ENCODE results near the gene ELAC2. TPM values are rescaled to one million over a fixed set of nuclear protein-coding genes. Genes with fewer than 3 reads are reported as not detected.

The ELAC2 gene
- total RNA-seq, 1 experiment from 2014 or later: 62.7 TPM

DNA sequence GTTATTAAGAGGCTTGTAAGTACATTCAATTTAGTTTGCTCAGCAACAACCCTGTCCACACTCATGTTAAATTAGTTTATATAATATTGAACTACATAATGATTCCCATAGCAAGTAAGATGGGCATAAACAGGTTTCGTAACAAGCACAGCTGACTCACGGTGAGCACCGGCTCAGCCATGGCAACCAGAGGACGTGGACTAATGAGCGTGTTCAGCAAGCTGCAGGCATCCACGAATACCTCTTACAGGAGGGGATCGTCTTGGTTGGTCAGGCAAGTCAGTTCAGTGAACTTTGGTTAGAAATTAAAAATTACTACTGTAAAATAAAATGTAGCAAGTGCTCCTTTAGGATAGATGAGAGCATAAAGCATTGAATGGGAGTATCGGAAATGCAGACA is 58.4 kb downstream of the ELAC2 start:
- BruUV-seq (replicated peaks): no TSS peak
- no peaks in the 10 kb centered on the region for H3K4me1 ChIP-seq (replicated peaks; ENCODE audit: insufficient read depth)
- H3F3A ChIP-seq (ENCODE audit: insufficient read depth, low read depth): no peaks in the 10 kb centered on the region
- peaks cover 84% of the 10 kb centered on the region for H3K27me3 ChIP-seq (ENCODE audit: insufficient read depth, low read depth)
- H3K9me2 ChIP-seq (ENCODE audit: insufficient read depth): no peaks in the 10 kb centered on the region
- H3K4me2 ChIP-seq: no peak overlapping the region
- no peak for DNase-seq
- H3K9me3 ChIP-seq (ENCODE audit: insufficient read depth, low read depth): no peaks in the 10 kb centered on the region
- H2AFZ ChIP-seq: no peak overlapping the region
- no peak overlapping the region for H3K27ac ChIP-seq
- no peaks in the 10 kb centered on the region for H3K36me3 ChIP-seq (ENCODE audit: low read depth)
- ChIA-PET CTCF (no interaction called here), POLR2A (ENCODE audit: unreplicated experiment) (no interaction called here)
- no peaks in the 10 kb centered on the region for H4K20me1 ChIP-seq (ENCODE audit: insufficient read depth)
- intact Hi-C loops (cut with micrococcal nuclease; ENCODE audit: unreplicated experiment): no loop called here
- no peak overlapping the region for H3K4me3 ChIP-seq
- no peaks in the 10 kb centered on the region for H3K79me2 ChIP-seq (ENCODE audit: low read depth)
- TF ChIP-seq EZH2 (IDR thresholded peaks at IDR 0.05; ENCODE audit: low read depth): no peak
- TF ChIP-seq, protein P1, sequence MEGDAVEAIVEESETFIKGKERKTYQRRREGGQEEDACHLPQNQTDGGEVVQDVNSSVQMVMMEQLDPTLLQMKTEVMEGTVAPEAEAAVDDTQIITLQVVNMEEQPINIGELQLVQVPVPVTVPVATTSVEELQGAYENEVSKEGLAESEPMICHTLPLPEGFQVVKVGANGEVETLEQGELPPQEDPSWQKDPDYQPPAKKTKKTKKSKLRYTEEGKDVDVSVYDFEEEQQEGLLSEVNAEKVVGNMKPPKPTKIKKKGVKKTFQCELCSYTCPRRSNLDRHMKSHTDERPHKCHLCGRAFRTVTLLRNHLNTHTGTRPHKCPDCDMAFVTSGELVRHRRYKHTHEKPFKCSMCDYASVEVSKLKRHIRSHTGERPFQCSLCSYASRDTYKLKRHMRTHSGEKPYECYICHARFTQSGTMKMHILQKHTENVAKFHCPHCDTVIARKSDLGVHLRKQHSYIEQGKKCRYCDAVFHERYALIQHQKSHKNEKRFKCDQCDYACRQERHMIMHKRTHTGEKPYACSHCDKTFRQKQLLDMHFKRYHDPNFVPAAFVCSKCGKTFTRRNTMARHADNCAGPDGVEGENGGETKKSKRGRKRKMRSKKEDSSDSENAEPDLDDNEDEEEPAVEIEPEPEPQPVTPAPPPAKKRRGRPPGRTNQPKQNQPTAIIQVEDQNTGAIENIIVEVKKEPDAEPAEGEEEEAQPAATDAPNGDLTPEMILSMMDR (conservative IDR thresholded peaks at IDR 0.05): no peak

DNA sequence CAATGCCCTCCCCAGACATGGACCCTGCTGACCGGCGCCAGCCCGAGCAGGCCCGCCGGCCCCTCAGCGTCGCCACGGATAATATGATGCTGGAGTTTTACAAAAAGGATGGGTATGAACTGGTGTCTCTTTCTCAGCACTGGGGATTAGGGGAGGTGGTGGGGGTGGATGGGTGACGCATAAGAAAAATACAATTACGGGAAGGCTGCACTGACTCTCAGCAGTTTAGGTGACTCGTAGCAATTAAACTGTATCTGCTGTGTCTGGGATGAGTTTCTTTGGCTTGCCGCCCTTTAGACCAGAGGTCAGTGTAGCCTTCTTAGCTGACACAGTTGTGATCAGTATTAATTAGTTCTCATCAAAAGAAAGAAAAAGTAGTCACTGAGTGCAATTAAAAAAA is 59.0 kb downstream of the ELAC2 start:
- Histone ChIP-seq H3F3A (ENCODE audit: insufficient read depth, low read depth) (no peaks in the 10 kb centered on the region), H3K27ac (no peak overlapping the region), H3K27me3 (ENCODE audit: insufficient read depth, low read depth) (peaks cover 84% of the 10 kb centered on the region), H3K79me2 (ENCODE audit: low read depth) (no peaks in the 10 kb centered on the region), H3K9me2 (ENCODE audit: insufficient read depth) (no peaks in the 10 kb centered on the region), H3K4me1 (replicated peaks; ENCODE audit: insufficient read depth) (no peaks in the 10 kb centered on the region), H3K36me3 (ENCODE audit: low read depth) (no peaks in the 10 kb centered on the region), H3K4me3 (no peak overlapping the region), H4K20me1 (ENCODE audit: insufficient read depth) (no peaks in the 10 kb centered on the region), H2AFZ (no peak overlapping the region), H3K9me3 (ENCODE audit: insufficient read depth, low read depth) (no peaks in the 10 kb centered on the region), H3K4me2 (no peak overlapping the region)
- ChIA-PET CTCF (no interaction called here), POLR2A (ENCODE audit: unreplicated experiment) (no interaction called here)
- no peak for DNase-seq
- intact Hi-C loops (cut with micrococcal nuclease; ENCODE audit: unreplicated experiment): no loop called here
- TF ChIP-seq, protein P1 (conservative IDR thresholded peaks at IDR 0.05): no peak
- TF ChIP-seq EZH2 (IDR thresholded peaks at IDR 0.05; ENCODE audit: low read depth): no peak
- BruUV-seq (replicated peaks): no TSS peak

DNA sequence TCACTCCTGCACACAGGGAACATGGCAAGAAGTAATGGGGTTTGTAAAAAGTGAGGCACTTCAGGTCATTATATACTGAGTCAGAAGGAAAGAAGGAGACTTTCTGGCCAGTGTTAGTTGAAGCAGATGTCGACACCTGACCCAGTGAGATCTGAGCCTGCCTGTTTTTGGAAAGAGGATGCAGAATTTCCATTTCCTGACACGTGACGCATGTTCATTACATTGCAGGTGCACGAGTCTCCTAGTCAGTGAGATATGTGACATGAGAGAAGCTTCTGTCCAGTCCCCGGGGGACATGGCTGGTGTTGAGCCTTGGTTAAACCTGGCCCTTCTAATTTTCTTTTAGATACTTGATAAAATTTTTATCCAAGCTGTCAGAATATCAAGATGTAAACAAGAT is 62.3 kb downstream of the ELAC2 start:
- TF ChIP-seq, protein P1 (conservative IDR thresholded peaks at IDR 0.05): no peak
- TF ChIP-seq EZH2 (IDR thresholded peaks at IDR 0.05; ENCODE audit: low read depth): no peak
- Histone ChIP-seq H3K4me3 (no peak overlapping the region), H3K27me3 (ENCODE audit: insufficient read depth, low read depth) (peaks cover 93% of the 10 kb centered on the region), H2AFZ (no peak overlapping the region), H3K4me1 (replicated peaks; ENCODE audit: insufficient read depth) (no peaks in the 10 kb centered on the region), H3K9me2 (ENCODE audit: insufficient read depth) (no peaks in the 10 kb centered on the region), H3K27ac (no peak overlapping the region), H3K36me3 (ENCODE audit: low read depth) (no peaks in the 10 kb centered on the region), H3K9me3 (ENCODE audit: insufficient read depth, low read depth) (no peaks in the 10 kb centered on the region), H3K79me2 (ENCODE audit: low read depth) (no peaks in the 10 kb centered on the region), H3K4me2 (no peak overlapping the region), H3F3A (ENCODE audit: insufficient read depth, low read depth) (no peaks in the 10 kb centered on the region), H4K20me1 (ENCODE audit: insufficient read depth) (no peaks in the 10 kb centered on the region)
- intact Hi-C loops (cut with micrococcal nuclease; ENCODE audit: unreplicated experiment): no loop called here
- BruUV-seq (replicated peaks): no TSS peak
- no peak for DNase-seq
- ChIA-PET POLR2A (ENCODE audit: unreplicated experiment) (no interaction called here), CTCF (no interaction called here)

All from PC-9 (cell line).